Left kidney (tissue), 2 donors: ENCODE data around the gene ARHGAP15. TPM values are rescaled to one million over a fixed set of nuclear protein-coding genes. Genes with fewer than 3 reads are reported as not detected.

ENCODE experiments used
- DNase-seq: peaks from one replicate; pipeline ENCODE4 v3.0.0-alpha.2; 2013
- polyA plus RNA-seq: library from polyadenylated mRNA; unstranded; fragments of 120-200 nt; gene quantifications from one replicate; pipeline ENCODE4 v1.2.1, GENCODE V29; 2013; ENCODE audit not compliant: insufficient read length

Gene ARHGAP15
- polyA plus RNA-seq, 1 donor, result 3.7 TPM

GRCh38 chr2:143262389-143262788 is 133.2 kb downstream of the ARHGAP15 start:
- no peak for DNase-seq

GRCh38 chr2:143263066-143263625 is 133.9 kb downstream of the ARHGAP15 start:
- no peak for DNase-seq

GRCh38 chr2:143264851-143265250 is 135.6 kb downstream of the ARHGAP15 start:
- DNase-seq, result no peak

DNA sequence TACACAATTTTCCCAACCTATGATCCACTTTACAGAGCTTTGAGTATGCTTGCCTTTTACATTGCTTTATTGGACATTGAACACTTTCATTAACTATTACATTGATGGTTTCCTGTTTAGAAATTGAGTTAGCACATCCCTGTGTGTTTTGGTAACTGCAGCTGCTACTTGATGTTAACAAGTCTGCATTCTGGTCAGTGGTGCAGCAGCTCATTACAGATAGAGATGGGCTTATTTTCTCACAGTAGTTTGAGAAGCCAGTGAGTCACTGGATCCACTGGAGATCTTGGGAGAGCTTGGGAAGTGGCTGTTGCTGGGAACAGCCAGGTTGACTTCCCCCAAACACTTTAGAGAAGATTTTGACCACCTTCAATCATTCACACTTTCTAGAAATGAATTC is 150.5 kb downstream of the ARHGAP15 start:
- no peak for DNase-seq

DNA sequence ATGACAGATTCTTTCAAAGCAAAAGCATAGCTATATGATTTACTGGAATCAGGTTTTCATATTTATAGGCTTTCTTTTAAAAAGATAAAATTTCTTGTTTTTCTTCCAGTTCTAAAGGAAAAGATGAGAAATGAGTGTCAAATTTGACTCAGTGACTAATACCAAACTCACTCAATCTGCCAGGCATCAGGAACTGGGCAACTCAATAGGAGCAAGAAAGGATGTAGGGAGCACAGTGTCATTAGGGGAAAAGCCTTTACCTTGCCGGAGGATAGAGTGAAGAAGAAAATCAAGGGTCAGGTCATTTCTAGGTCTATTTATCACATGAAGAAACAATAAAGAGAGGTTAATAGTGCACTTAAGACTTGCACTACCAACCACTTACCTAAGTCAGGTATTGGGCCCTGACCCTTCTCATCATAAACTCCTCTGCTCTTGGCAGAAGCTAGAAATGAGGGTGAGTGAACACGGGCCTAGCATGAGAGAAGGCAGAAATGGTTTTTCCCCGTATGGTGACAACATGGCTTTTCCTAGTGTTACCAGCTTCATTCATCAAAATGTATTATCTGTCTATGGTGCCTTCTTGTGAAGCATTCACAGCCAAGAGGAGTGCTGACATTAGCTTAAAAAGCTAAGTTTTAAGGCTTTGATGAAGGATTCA is 151.0 kb downstream of the ARHGAP15 start:
- DNase-seq, result no peak

DNA sequence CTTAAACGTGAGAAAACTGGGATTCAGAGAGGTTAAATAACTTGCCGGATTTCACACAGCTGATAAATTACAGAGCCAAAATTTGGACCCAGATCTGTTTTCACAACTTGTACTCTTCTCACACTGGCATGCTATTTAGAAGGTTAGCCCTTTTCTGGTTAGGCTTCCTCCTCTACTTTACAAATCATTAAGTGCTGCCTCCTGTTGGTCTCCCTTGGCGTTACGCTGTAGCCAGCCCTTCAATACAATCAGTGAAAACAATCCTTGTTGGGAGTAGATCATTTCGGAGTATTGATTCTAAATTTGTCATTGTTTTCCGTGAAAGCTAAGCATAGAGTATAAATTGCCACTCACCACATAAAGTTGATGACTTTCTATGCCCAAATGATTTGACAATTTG is 153.5 kb downstream of the ARHGAP15 start:
- DNase-seq, result no peak

DNA sequence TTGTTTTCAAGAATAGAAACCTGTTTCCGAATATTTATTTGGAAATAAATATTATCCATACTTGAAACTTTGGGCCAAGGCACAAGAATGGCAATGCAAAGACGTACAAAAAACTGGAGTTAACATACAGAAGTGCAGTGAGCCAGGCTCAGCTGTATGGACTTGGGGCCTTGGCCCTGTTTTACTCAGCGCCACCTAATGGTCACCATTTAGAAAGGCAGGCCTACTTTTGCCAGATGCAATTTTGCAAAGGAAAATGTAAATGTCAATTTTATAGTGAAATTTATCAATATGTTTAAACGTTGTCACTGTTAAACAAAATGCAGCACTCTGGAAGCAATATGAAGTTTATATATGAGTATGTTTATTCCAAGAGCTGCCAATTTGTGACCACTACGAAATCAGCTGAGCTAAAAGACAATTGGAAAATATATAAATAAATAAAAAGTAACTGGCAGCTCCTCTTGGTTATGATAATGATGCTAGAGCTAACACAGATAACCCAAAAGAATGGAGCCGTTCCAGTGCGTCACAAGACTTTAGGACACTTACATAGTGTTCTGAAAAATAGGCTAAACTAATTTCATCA is 155.0 kb downstream of the ARHGAP15 start:
- DNase-seq, result peak; percentile 7

DNA sequence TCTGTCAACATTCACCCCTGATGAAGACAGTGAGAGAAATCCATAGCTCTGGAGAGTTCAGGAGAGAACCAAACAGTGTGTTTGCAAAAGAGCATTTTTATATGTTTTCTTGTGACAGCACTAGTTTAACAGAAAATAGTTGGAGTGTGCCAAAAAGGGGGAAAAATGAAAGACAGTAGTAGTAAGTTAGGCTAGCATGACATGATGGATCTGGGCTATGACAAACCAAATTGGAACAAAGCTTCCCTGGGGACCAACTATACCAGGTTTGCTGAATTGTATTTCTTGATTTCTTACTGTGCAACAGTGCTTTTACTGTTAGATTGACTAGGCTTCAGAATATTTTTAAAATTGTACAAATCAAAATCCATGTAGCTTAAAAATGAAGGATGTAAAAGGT is 159.8 kb downstream of the ARHGAP15 start:
- DNase-seq, result no peak

DNA sequence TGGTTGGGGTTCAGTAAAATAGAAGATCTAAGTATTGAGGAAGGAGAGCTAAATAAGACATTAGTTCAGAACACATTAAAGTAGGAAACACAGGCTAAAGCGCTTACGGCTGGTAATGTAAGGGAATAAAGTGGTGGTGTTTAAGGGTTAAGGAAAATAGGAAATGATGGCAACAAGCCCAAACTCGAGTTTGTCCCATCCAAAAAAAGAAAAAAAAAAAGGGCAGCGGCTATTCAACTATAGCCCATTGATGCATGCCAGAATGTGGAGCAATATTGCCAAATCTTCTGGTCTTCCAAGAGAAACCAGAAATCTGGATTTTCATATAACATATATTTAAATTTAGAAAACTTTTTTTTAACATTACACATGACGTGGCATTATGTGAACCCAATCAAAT is 161.0 kb downstream of the ARHGAP15 start:
- DNase-seq, result no peak

GRCh38 chr2:143294068-143294467 is 164.8 kb downstream of the ARHGAP15 start:
- DNase-seq, result no peak

DNA sequence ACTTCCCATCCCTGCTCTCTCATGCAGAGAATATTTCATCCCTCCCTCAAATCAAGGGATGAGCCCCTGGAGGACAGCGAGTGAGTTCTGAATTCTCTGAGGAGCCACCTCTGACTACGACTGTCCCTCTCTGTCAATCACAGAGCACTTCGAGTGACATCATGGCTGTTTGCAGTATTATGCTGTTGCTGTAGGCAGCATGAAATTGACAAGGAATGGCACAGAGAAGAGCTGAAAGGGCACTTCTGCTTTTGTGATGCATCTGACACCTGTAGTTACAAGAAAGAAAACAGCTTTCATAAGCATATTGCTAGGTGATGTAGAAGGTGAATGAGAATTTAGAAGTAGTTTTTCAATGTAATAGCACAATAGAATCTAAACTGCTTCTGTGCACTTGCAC is 166.9 kb downstream of the ARHGAP15 start:
- no peak for DNase-seq

GRCh38 chr2:143297182-143297581 is 168.0 kb downstream of the ARHGAP15 start:
- DNase-seq, result no peak

- DNase-seq, result no peak
Measured at GRCh38 chr2:143300536-143300935, 171.3 kb downstream of the ARHGAP15 start.

- DNase-seq, result no peak
Measured at GRCh38 chr2:143311426-143311825, 182.2 kb downstream of the ARHGAP15 start.

GRCh38 chr2:143312441-143312840 is 183.2 kb downstream of the ARHGAP15 start:
- no peak for DNase-seq

DNA sequence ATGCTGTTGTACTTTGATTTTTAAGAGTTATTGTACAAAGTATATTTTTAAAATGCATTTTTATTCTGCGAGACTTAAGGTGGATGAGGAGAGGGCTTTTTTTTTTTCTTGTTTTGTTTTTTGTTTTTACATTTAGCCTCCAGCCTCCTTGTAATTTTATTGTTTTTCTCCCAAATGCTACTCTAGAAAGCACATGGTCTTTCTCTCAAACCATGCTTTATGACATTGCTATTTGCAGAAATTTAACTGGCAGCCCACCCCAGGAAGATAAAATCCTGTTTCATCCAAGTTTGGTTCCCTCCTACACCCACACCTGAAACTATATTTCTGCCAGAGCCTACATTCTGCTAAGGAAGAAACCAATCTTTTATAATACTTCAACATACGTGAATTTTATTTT is 184.6 kb downstream of the ARHGAP15 start:
- DNase-seq, result no peak

DNA sequence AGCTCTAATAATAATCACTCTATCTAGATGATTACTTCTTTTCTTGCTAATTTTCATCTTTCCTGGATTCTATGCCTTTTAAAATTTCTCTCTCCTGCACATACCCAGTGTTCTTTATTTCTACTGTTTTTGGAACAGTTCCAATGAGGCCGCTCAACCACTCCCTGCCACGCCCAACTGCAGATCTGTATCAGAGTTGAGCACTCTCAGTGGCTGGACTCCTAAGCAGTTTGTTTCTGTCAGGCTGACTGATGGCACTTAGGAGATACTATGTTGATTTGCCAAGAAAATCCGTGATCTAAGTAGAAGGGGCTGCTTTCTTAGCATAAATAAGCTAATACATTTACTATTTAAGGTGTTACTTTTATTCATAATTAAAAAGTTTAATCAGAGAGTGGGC is 192.8 kb downstream of the ARHGAP15 start:
- DNase-seq, result no peak

GRCh38 chr2:143329288-143329687 is 200.1 kb downstream of the ARHGAP15 start:
- no peak for DNase-seq

GRCh38 chr2:143333168-143333791 is 204.1 kb downstream of the ARHGAP15 start:
- no peak for DNase-seq

DNA sequence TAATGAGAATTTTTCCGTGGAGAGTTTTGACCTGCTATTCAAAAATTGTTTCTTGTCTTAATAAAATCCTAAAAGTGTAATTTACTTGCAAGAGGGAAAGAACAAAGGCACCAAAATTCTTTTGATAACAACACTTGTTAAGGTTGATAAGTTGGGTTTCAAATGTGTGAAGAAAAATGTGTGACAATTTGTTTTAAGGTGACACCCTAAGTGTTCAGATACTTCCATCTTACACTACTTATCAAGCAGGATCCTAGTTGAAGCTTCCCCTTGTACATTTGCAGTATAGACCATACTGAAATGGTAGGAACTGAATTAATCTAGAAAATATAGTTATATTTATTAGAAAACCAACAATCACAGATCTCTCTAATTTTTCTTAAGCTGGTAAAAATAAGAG is 204.6 kb downstream of the ARHGAP15 start:
- no peak for DNase-seq

DNA sequence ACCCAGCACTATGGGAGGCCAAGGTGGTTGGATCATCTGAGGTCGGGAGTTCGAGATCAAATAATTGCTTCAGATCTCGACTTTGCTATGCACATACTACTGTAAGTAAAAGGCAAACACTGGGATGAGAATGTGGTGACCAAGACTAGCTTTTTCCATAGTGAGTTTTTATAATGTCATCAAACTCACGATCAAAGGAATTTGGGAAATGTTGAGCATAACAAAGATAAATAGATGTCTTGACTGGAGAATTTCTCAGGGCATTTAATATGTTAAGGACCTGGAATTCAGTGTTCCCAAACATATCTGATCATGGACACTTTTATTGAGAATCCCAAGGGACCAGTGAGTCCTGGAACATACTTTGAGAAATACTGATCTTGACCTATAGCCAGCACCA is 205.6 kb downstream of the ARHGAP15 start:
- DNase-seq, result no peak

- no peak for DNase-seq
Measured at GRCh38 chr2:143336719-143337210, 207.5 kb downstream of the ARHGAP15 start.

- no peak for DNase-seq
Measured at GRCh38 chr2:143341478-143341877, 212.3 kb downstream of the ARHGAP15 start.
